AG08396 (cell line): ENCODE data around the gene COL27A1.

Experiments used
- DNase-seq: peaks from one replicate; pipeline ENCODE4 v3.0.0; 2012; ENCODE audit warnings: low spot score, mixed read lengths

COL27A1 gene

DNA sequence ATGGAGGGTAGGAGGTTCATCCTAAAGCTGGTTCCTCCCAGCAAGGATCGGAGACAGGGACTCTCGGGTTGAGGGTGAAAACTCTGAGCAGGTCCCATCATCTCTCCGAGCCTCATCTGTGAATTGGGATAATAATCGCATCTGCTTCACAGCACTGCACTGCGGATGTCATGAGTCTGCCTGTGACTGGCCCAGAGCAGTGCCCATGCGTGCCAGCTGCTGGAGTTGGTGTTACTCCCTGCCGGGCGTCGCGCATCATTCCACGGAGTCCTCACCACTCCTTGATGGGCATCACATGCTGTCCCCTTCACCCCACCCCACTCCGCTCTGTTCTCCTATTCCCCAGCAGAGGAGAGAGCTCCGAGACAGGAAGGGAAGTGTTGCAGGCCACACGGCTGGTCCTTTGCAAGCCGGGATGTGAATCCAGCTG, 132.4 kb downstream of the COL27A1 start:
- DNase-seq = no peak

DNA sequence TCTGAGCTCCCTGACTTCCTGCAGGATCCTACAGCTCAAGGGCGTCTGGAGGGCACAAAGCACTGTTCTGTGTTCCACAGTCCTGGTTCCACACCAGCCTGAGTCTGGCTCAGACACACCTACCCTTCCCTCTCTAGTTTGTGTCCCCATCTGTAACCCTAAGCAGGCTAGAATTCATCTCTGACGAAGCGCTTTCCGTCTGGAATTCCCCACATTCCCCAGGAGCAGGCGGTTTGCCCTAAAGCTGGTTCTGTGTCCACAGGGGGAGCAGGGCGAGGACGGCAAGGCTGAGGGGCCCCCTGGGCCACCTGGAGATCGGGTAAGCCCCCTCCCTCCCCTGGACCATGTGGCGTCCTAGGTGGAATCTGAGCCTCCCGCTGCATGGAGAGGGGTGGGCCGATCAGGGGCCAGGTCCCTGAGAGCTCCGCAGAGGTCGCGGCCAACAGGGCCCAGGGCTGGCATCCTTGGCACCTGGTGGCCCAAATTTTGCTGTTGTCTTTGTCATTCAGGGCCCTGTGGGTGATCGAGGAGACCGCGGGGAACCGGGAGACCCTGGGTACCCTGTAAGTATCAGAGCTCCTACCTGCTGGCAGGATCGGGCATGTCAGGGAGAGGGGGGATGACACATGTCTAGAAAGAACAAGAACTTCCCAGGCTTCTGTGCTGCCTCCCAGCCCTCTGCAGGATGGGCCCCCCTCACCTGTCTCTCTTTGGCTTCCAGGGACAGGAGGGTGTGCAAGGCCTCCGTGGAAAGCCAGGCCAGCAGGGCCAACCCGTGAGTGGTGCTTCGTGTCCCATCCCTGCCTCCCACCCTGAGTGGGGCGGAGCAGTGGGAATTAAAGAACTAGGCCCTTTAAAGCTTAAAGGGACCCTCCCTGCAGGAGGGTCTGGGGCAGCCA, 133.1 kb downstream of the COL27A1 start:
- DNase-seq = no peak

DNA sequence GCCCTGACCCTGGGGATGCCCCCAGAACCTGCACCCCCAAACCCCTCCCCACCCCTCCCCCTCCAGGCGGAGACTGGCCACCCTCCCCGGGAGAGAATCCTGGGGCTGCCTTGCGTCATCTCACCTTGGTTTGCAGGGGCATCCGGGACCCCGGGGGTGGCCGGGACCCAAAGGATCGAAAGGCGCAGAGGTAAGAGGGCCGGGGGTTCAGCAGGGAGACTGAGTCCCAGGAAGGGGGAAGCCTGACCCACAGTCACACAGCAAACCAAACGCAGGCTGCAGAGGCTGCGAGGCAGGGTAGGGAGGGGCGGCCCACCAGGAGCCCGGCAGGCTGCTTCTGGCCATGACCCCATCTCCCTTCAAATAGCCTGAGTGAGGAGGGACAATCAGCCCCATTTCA, 133.8 kb downstream of the COL27A1 start:
- DNase-seq = no peak

DNA sequence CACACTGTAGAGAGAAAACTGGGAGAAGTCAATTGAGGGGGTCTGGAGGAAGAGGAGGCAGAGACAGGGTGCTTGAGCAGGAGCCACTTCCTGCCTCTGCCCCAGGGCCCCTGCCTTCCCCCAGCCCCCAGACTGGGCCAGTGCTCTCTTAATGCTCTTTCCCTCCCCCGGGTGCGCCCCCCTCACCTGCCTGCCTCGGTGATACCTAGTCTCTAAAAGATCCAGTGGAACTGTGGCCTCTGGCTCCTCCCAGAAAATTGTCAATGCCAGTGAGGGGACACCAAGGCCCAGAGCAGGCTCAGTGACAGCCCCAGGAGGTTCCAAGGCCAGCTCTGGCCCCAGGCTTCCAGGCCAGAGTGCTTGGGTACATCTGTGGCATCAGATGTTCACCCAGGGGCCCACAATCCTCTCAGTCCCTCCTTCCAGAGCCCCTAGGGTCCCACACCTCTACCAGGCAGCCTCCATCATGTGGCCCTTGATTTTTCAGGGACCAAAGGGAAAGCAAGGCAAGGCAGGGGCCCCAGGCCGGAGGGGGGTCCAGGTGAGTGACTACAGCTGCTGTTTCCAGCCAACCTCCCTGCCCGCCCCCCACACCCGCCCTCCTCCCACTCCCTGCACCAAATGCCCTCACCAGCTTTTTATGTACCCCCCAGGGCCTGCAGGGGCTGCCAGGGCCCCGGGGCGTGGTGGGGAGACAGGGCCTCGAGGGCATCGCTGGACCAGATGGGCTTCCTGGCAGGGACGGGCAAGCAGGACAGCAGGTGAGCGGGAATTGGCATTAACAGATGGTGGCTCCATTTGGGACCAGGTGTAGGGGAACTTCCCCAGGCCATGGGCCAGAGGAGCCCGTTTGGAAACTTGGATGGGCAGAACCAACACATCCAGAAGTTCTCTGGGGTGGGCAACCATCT, 134.5 kb downstream of the COL27A1 start:
- DNase-seq = no peak

DNA sequence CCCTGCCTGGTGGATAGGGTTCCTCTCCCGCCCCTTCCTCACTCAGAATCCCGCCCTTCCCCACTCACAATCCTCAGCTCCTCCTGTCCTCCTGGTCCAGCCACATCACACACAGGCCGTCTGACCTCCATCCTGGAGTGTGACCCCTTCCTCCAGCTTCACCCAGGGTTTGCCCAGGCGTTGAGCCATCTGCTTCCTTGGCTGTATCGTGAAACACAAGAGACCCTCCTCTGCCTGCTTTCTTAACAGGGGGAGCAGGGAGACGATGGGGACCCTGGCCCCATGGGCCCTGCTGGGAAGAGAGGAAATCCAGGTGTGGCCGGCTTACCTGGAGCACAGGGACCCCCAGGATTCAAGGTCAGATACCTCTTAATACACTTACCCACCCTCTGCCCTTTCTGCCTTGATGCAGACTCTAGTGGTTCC, 135.2 kb downstream of the COL27A1 start:
- DNase-seq = no peak

DNA sequence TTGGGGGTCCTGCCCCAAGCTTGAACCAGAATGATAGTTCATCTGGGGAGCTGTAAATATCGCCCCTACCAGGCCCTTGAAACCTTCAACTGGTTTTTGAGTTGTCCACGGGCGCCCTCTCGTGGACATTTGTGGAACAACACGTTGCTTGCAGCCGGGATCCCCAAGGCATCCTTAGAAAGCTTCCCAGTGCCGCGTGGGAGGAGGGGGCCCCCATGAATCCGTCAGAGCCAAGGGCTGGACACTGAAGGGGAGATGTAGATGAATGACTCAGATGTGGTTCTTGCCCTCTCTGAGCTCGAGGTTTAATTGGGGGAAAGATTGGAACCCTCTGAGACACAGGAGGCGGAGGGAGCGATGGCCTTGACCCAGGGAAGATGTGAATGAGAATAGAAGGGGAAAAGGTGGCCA, 135.7 kb downstream of the COL27A1 start:
- peak; percentile 72 for DNase-seq

DNA sequence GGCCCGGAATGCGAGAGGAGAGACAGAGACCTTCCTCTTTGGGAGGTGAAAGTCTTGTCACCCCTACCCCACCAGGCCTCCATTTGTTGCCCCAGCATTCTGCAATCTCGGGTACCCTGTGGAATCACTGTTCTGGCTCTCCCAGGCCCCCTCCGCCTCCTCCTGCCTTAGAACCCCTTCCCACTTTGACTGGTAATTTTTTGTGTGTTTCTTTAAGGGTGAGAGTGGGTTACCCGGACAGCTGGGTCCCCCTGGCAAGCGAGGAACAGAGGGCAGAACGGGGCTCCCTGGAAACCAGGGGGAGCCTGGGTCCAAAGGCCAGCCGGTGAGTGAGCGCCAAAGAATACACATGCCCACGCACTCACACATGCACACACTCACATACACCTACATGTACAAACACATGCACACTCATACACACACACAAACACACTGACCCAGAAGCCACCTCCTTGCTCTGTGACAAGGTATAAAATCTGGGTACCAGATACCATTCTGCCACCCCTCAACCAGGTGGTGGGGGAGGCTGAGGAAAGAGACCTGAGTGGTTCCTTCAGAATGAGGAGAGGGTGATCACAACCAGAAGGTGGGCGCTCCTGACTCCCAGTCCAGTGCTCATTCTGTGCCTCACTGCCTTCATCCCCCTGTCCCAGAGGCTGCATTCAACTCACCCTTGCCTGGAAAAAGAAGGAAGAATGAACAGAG, 136.7 kb downstream of the COL27A1 start:
- DNase-seq = no peak

DNA sequence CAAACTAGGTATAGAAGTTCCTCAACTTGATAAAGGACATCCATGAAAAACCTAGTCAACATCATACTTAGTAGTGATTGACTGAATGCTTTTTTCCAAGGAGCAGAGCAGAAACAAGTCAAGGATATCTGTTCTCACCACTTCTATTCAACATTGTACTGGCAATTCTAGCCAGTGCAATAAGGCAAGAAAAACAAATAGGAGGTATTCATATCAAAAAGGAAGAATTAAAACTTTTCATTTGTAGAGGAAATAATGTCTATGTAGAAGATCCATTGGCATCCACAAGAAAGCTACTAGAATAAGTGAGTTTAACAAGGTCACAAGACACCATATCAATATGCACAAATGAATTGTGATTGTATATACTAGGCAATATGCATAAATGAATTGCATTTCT, 139.3 kb downstream of the COL27A1 start:
- DNase-seq = no peak

DNA sequence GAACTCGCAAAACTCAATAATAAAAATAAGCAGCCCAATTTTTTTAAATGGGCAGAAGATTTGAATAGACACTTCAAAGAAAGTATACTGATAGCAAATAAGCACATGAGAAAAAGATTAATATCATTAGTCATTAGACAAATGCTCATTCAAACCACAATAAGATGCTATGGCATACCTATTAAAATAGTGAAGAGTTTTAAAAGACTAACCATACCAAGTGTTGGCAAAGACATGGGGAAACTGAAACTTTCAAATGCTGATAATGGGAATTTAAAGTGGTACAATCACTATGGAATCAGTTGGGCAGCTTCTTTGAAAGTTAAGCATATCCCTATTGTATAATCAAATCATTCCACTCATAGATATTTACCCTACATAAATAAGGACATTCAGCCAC, 141.0 kb downstream of the COL27A1 start:
- DNase-seq = no peak

DNA sequence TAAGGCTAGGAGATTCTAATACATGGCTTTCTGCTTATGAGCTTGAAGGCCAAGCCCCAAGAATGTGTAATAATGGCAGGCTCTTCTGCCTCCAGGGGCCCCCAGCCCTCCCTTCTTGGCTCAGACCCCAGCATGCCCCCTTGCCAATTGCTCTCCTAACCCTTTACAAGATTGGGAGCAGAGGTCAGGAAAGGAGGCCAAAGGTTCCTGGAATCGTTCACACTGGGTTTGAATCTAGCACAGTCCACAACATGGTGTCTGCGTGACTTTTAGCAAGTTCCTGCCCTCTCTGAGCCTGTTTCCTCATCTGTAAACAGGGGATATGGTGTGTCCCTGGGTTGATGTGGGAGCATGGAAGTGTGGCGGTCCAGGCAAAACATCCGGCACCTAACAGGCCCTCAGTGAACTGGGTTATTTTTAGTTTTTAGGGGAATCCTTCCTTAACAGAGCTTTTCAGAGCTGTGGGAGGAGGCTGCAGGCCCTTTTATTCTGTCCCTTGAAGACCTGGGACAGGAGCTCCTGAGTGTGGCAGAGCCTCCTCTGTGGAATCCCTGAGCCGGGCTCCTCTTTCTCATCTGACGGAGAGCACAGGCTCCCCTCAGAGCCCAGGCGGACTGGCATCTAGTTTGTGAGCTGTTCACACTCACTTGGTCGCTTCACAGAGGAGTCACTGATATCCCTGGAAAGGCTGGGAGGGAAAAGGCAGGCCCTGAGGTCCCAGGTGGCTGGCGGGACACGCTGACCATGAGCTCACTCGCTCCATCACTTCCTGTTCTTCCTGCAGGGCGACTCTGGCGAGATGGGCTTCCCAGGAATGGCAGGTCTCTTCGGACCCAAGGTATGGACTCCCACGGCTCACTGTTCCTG, 144.2 kb downstream of the COL27A1 start:
- DNase-seq = peak; percentile 1

DNA sequence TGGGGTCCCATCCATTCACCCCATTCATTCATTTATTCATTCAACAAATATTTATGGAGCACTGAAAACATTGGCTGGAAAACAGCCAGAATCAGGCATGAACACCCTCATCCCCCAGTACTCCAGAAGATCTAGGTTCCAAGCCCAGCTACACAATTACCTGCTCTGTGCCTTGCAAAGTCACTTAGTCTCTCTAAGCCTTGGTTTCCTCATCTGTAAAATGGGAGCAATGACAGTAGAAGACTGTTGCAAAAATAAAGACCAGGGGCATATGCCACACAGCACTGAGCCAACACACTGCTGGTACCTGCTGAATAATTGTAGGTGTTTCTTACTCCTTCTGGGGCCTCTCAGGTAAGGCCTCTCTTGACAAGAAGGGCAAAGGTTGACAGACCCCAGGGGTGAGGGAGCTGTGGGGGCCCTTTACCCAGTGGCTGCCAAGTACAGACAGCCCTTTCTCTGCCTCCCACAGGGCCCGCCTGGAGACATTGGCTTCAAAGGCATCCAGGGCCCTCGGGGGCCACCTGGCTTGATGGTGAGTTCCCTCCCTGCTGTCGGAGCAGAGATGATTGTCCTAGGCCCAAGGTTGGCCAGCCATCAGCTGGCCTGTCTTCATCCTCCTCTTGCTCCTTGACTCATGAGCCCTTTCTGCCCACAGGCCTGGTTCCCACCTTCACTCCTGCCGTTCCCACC, 145.0 kb downstream of the COL27A1 start:
- DNase-seq = peak; percentile 1

DNA sequence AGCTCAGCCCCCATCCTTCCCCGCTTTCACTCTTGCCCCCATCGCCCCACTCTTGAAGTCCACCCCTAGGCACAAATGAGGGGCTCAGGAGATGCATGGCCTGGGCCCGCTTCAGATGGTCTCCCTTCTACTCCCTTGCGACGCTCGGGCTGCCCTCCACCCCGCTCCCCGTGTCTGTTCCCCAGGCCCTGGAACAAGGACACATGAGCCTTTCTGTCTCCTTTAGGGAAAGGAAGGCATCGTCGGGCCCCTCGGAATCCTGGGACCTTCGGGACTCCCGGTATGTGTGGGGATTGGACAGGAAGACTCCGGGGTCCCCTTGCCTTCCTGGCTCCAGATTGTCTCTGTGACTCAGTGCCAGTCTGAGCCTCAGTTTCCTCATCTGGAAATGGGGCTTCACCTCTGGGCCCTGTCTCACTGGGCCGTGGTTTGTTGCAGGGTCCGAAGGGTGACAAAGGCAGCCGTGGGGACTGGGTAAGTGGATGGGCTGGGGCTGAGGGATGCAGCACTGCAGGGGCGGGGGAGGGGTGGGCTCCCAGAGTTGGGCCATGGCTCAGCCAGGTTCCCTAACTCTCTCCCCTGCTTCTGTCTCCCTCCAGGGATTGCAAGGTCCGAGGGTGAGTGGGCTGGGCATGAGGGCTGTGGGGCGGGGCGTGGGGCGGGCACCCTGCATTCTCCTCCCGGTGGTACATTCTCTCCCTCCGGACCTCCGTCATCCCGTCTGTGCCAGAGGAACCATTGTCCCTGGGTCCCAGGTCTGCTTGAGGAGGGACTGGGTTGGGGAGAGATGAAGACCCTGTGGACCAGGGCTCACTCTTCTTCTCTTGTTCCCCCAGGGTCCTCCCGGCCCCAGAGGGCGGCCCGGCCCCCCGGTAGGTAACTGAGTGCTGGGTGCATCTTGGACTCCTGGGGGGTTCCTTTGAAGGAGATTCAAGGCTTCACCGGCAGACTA, 145.8 kb downstream of the COL27A1 start:
- peak; percentile 0 for DNase-seq

DNA sequence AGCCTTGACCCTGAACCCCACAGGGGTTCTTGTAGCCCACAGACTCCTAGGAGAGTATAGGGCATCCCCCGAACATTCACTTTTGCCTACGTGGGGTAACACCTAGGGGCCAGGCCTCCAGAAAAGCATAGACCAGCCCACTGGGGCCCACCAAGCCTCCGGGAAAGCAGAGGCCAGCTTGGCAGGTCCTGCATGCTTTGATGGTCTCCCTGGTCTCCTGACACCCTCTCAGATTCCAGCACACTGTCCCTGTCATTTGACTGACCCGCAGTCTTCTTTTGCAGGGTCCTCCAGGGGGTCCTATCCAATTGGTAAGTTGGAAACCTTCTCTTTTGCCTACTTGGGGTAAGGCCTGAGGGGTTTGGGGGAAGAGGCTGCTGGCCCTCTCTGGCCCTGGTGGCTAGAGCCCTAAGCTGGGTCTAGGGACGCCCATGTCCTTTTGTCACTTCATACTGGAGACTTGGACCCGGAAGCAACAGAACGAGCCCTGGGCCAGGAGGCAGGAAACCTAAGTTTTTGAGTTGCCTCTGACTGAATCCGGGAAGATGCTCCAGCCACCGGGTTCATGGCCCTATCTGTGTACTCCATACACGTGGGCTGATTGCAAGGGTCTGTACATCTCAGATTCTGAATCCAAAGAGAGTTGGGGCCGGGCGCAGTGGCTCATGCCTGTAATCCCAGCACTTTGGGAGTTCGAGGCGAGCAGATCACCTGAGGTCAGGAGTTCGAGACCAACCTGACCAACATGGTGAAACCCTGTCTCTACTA, 146.6 kb downstream of the COL27A1 start:
- DNase-seq = peak; percentile 0

DNA sequence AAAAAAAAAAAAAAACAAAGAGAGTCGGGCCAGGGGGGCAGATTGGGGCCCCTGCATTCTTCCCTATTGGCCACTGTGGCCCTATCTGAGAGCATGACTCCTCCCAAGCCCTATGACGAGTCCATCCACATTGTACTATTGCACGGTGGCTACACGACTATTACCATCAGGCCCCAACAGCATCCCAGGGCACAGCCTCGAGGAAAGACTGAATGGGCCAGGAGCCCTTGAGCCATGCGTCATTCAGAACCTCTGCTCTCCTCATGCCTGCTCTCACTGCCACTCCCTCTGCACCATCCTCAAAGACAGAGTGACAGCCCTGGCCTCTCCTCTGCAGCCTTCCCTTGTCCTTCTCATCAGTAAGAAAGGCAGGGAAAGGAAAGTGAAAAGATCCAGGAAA, 147.4 kb downstream of the COL27A1 start:
- peak; percentile 6 for DNase-seq

DNA sequence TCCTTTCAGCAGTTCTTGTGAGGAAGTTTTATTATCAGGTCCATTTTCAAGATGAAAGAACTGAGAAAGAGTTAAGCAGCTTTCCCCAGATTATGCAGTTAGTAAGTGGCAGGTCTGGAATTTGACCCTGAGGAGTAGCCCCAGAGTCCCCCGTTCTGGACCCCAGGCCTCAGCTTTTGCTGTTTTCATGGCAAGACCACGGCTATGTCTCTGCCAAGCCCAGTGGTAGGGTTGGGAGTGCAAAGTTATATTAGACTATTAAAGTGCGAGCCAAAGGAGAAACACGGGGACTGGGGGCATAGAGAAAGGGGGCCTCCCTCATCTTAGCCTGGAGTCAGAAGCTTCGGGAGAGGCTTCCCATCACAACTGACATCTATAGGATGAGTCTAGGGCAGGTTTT, 148.2 kb downstream of the COL27A1 start:
- DNase-seq = no peak

DNA sequence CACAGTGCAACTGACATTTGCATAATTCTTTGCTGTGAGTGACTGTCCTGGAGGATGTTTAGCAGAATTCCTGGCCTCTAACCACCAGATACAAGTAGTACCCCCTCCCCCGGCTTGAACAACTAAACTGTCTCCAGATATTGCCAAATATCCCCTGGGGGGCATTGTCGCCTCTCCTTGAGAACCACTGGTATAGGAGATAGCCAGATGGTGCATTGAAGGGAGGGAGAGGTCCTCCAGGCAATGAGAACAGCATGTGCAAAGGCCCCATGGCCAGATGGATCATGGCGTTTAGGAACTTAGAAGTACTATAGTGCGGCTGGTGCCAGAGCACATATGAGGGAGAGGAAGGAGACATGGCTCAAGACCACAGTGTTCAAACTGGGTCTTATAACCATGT, 148.6 kb downstream of the COL27A1 start:
- DNase-seq = no peak

DNA sequence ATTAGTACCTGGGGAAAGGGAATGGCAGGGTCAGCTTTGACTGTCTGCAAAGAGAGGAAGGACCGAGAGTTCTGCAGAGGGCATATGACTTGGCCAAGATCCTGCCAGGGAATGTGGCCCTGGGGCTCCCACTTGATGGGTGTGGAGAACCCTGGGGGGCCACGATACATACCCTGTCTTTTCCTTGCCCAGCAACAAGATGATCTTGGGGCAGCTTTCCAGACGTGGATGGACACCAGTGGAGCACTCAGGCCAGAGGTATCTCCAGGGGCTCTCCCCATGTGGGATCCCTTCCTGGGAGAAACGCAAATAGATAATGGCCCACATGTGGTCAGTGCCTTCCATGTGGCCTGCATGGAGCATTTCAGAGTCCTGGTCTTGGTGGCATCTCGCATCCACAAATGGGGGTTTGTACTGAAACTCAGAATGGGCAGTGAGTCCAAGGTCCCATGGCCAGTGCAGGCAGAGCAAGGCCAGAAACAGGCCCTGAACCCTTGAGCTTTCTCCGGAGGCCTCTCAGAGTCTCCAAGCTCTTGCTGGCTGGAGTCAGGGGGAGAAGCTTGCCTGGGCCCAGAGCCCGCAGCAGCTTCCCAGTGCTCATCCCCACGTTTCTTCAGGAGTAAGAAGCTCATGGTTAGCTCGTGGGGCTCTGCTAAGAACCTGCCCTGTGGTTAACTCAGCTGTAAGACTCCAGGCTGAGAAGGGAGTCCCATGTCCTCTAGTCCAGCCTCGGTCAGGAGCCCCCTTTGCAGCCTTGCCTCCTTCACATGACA, 149.3 kb downstream of the COL27A1 start:
- DNase-seq = no peak

DNA sequence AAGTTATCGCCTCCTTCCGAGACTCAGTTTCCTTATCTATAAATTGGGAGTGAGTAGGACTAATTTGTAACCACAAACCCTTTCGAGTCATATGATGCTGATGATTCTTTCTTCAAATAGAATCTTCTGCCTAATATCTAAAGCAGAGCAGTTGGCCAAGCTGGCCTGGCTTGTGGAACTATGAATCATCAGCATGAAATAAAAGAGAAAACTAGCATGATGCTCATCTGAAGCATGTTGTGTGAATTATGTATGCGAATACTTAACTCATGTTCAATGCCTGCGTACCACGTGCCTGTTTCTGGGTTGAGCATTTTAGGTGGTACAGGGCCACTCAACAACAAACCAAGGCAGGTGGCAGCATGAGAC, 152.5 kb downstream of the COL27A1 start:
- DNase-seq = no peak
